Omental fat pad (tissue), 4 donors: Measurements from ENCODE around the gene CLSTN2. TPM values are rescaled to one million over a fixed set of nuclear protein-coding genes. Genes with fewer than 3 reads are reported as not detected.

ENCODE experiments used
- ATAC-seq: fragments of 150-250 bp; one replicate; pipeline ENCODE4 v1.9.1; 2016; ENCODE audit warnings: mild to moderate bottlenecking, moderate library complexity; ENCODE audit not compliant: low FRiP score
- DNase-seq: peaks from one replicate; pipeline ENCODE4 v3.0.0-alpha.2; 2019; ENCODE audit warnings: low spot score
- CTCF ChIP-seq, 3 donors: fragments of 450-650 bp; IDR thresholded peaks; one replicate each; pipeline ENCODE4 v1.5.1; 2016 to 2017; ENCODE audit warnings: antibody characterized with exemption in 3 of 3, mild to moderate bottlenecking in 3 of 3, moderate library complexity in 2 of 3
- total RNA-seq, 4 donors: library from RNA; depleted of rRNA; stranded (reverse); fragments of >200 nt; gene quantifications; one replicate each; pipeline ENCODE4 v1.1.0, GENCODE V29; 2016

The CLSTN2 gene
- total RNA-seq, 4 donors from 2014 or later: 20.0 to 40.5 (median 37.8) TPM

GRCh38 chr3:140061211-140061610, 126.2 kb downstream of the CLSTN2 start:
- TF ChIP-seq CTCF (IDR thresholded peaks at IDR 0.05): no peak
- no peak for ATAC-seq
- no peak for DNase-seq

- ATAC-seq (no peak), DNase-seq (no peak)
- no peak for TF ChIP-seq CTCF (IDR thresholded peaks at IDR 0.05)
These were observed 127.5 kb downstream of the CLSTN2 start for GRCh38 chr3:140062461-140062860.

- TF ChIP-seq CTCF (IDR thresholded peaks at IDR 0.05): no peak
- no peak for DNase-seq
- no peak for ATAC-seq
These were observed 132.5 kb downstream of the CLSTN2 start for GRCh38 chr3:140067487-140067886.

- no peak for DNase-seq
- TF ChIP-seq CTCF (IDR thresholded peaks at IDR 0.05): no peak
These were observed 133.6 kb downstream of the CLSTN2 start for GRCh38 chr3:140068494-140069017.

DNA sequence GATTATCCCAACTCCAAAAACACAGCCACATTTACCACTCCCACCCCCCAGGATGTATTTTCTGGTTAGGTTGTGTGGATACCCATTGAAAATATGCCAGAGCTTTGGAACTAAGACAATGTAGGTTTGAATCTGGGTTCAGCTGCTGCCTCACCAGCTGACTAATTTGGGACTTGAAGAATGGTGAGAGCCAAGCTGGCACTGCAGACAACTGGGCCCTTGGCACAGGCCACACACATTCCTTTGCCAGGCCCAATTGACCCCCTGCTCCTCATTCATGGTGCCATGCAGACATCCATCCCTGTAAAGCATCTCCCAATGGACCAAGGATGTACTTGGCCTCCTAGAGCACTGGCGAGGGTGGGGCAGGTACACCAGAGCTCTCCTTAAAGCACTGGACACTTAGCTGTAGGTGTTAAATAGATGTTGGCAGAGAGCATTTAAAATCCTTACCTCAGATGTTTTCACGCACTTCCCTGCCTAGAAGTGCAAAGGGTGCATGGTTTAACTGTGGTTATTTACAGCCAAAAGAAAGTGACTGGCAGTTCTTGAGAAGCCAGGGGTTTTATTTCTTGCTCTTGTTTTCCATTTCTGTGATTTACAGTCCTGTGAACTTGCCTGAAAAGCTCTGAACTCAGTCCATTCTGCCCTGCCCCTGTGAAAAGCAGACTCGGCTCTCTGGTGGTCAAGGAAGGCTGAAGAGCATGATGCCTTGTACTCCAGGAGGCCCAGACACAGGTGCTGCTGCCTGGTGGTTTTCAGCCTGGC, 138.5 kb downstream of the CLSTN2 start:
- TF ChIP-seq CTCF (IDR thresholded peaks at IDR 0.05): no peak
- no peak for DNase-seq
- no peak for ATAC-seq

More at GRCh38 chr3:140068494-140069017, 133.6 kb downstream of the CLSTN2 start:
- ATAC-seq: no peak

- DNase-seq (no peak), ATAC-seq (no peak)
- no peak for TF ChIP-seq CTCF (IDR thresholded peaks at IDR 0.05)
These were observed 141.6 kb downstream of the CLSTN2 start for GRCh38 chr3:140076552-140076951.

DNA sequence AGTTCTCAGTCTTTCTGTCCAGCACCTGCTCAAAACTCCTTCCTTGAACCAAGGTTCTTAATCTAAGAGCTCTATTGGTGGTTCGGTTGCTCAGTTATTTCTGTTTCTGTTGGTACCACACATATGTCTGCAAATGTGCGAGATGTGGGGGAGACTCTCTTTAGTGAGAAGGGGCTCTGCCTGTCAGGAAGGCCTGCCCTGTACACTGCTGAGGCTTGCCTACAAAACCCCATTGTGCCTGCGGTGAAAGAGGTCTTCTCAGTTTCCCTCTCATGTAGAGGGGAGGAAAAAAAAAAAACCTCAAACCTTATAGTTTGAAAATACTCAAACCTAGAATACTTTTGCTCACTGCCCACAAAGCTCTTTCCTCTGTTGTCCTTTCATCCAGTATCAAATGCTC, 142.4 kb downstream of the CLSTN2 start:
- ATAC-seq (no peak), DNase-seq (no peak)
- no peak for TF ChIP-seq CTCF (IDR thresholded peaks at IDR 0.05)
